ENCODE measurements around the gene SYTL3.

- TF ChIP-seq CHD2 (IDR thresholded peaks at IDR 0.05; ENCODE audit: borderline replicate concordance, low read depth, low read length), result no peak
- TF ChIP-seq, protein P1, sequence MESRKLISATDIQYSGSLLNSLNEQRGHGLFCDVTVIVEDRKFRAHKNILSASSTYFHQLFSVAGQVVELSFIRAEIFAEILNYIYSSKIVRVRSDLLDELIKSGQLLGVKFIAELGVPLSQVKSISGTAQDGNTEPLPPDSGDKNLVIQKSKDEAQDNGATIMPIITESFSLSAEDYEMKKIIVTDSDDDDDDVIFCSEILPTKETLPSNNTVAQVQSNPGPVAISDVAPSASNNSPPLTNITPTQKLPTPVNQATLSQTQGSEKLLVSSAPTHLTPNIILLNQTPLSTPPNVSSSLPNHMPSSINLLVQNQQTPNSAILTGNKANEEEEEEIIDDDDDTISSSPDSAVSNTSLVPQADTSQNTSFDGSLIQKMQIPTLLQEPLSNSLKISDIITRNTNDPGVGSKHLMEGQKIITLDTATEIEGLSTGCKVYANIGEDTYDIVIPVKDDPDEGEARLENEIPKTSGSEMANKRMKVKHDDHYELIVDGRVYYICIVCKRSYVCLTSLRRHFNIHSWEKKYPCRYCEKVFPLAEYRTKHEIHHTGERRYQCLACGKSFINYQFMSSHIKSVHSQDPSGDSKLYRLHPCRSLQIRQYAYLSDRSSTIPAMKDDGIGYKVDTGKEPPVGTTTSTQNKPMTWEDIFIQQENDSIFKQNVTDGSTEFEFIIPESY (IDR thresholded peaks at IDR 0.05), result no peak
- TF ChIP-seq, protein P2, sequence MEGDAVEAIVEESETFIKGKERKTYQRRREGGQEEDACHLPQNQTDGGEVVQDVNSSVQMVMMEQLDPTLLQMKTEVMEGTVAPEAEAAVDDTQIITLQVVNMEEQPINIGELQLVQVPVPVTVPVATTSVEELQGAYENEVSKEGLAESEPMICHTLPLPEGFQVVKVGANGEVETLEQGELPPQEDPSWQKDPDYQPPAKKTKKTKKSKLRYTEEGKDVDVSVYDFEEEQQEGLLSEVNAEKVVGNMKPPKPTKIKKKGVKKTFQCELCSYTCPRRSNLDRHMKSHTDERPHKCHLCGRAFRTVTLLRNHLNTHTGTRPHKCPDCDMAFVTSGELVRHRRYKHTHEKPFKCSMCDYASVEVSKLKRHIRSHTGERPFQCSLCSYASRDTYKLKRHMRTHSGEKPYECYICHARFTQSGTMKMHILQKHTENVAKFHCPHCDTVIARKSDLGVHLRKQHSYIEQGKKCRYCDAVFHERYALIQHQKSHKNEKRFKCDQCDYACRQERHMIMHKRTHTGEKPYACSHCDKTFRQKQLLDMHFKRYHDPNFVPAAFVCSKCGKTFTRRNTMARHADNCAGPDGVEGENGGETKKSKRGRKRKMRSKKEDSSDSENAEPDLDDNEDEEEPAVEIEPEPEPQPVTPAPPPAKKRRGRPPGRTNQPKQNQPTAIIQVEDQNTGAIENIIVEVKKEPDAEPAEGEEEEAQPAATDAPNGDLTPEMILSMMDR (IDR thresholded peaks at IDR 0.05 in 2 of 3, conservative IDR thresholded peaks at IDR 0.05 in 1 of 3; ENCODE audit: control insufficient read depth in 2 of 3, extremely low read depth in 1 of 3, insufficient read depth in 1 of 3, low read depth in 3 of 3, low read length in 3 of 3), result no peak
- no peak for TF ChIP-seq EZH2 (IDR thresholded peaks at IDR 0.05; ENCODE audit: borderline replicate concordance, control insufficient read depth, low read depth, low read length)
- TF ChIP-seq RELB (IDR thresholded peaks at IDR 0.05; ENCODE audit: low read depth), result no peak
- TF ChIP-seq POLR2A (IDR thresholded peaks at IDR 0.05; ENCODE audit: low read depth, low read length), result no peak
- TF ChIP-seq TAF1 (IDR thresholded peaks at IDR 0.05; ENCODE audit: borderline replicate concordance, low read depth, low read length), result no peak
- TF ChIP-seq CREM (IDR thresholded peaks at IDR 0.05; ENCODE audit: low read depth), result no peak
- TF ChIP-seq, protein P3, sequence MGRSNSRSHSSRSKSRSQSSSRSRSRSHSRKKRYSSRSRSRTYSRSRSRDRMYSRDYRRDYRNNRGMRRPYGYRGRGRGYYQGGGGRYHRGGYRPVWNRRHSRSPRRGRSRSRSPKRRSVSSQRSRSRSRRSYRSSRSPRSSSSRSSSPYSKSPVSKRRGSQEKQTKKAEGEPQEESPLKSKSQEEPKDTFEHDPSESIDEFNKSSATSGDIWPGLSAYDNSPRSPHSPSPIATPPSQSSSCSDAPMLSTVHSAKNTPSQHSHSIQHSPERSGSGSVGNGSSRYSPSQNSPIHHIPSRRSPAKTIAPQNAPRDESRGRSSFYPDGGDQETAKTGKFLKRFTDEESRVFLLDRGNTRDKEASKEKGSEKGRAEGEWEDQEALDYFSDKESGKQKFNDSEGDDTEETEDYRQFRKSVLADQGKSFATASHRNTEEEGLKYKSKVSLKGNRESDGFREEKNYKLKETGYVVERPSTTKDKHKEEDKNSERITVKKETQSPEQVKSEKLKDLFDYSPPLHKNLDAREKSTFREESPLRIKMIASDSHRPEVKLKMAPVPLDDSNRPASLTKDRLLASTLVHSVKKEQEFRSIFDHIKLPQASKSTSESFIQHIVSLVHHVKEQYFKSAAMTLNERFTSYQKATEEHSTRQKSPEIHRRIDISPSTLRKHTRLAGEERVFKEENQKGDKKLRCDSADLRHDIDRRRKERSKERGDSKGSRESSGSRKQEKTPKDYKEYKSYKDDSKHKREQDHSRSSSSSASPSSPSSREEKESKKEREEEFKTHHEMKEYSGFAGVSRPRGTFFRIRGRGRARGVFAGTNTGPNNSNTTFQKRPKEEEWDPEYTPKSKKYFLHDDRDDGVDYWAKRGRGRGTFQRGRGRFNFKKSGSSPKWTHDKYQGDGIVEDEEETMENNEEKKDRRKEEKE (IDR thresholded peaks at IDR 0.05), result no peak
Measured at GRCh38 chr6:158672726-158673125, 22.9 kb downstream of the SYTL3 start.

All from GM12878 (cell line).